Spleen (tissue), 11 donors: ENCODE data around the gene SLC16A10. TPM values are rescaled to one million over a fixed set of nuclear protein-coding genes. Genes with fewer than 3 reads are reported as not detected.

Experiments
- DNase-seq: peaks from one replicate; pipeline ENCODE4 v3.0.0-alpha.2; 2020
- H3K27ac ChIP-seq, 8 donors: fragments of 200-600 bp; sonication (generic) in 7 of 8; 1 replicate in 4 of 8; 2 replicates in 4 of 8; pipeline versions ENCODE4 v1.5.0 to v1.8.0; 2016 to 2021; ENCODE audit warnings: inconsistent platforms in 4 of 8, mild to moderate bottlenecking in 4 of 8, moderate library complexity in 1 of 8
- H3K27me3 ChIP-seq, 7 donors: fragments of 200-600 bp; sonication (generic) in 6 of 7; replicated peaks in 1 of 7; 1 replicate in 4 of 7; 2 replicates in 3 of 7; pipeline versions ENCODE4 v1.5.0 to v1.8.0; 2016 to 2021; ENCODE audit warnings: inconsistent platforms in 3 of 7, mild to moderate bottlenecking in 1 of 7
- H3K36me3 ChIP-seq, 6 donors: fragments of 200-600 bp; sonication (generic) in 5 of 6; 1 replicate in 4 of 6; 2 replicates in 2 of 6; pipeline versions ENCODE4 v1.5.0 to v1.8.0; 2016 to 2021; ENCODE audit warnings: inconsistent platforms in 2 of 6
- H3K4me1 ChIP-seq, 6 donors: fragments of 200-600 bp; sonication (generic) in 5 of 6; 1 replicate in 3 of 6; 2 replicates in 3 of 6; pipeline versions ENCODE4 v1.5.0 to v1.8.0; 2016 to 2021; ENCODE audit warnings: inconsistent platforms in 3 of 6
- H3K4me3 ChIP-seq, 8 donors: fragments of 200-600 bp; sonication (generic) in 7 of 8; 1 replicate in 4 of 8; 2 replicates in 4 of 8; pipeline versions ENCODE4 v1.5.0 to v1.8.0; 2016 to 2021; ENCODE audit warnings: inconsistent platforms in 4 of 8, mild to moderate bottlenecking in 4 of 8, moderate library complexity in 2 of 8
- H3K9me3 ChIP-seq, 8 donors: fragments of 200-600 bp; sonication (generic) in 7 of 8; 1 replicate in 4 of 8; 2 replicates in 4 of 8; pipeline versions ENCODE4 v1.5.0 to v1.8.0; 2016 to 2021; ENCODE audit warnings: inconsistent platforms in 4 of 8
- CTCF ChIP-seq, 11 experiments: fragments of 200-600 bp in 7 of 11; fragments of 450-650 bp in 4 of 11; sonication (generic) in 4 of 11; IDR thresholded peaks in 8 of 11; conservative IDR thresholded peaks in 3 of 11; 1 replicate in 7 of 11; 2 replicates in 4 of 11; pipeline versions ENCODE4 v1.4.0 to v1.8.0; 2016 to 2021; ENCODE audit warnings: antibody characterized with exemption in 11 of 11, inconsistent platforms in 4 of 11, mild to moderate bottlenecking in 1 of 11
- POLR2A ChIP-seq, 3 donors: fragments of 450-650 bp; IDR thresholded peaks; one replicate each; pipeline ENCODE4 v1.5.1; 2017; ENCODE audit warnings: antibody characterized with exemption in 3 of 3, mild to moderate bottlenecking in 1 of 3
- POLR2AphosphoS5 ChIP-seq, 3 donors: sonication (generic); formaldehyde crosslinking; IDR thresholded peaks; one replicate each; pipeline ENCODE4 v1.5.1; 2017; ENCODE audit warnings: antibody characterized with exemption in 3 of 3
- WGBS, 5 donors: extraction: QIAGEN DNeasy Blood & Tissue Kit in 3 of 5; methylation state at CpG; one replicate each; pipeline versions ENCODE4 v1.1.5 to v1.1.7; 2013 to 2018; 5-methylcytosine and 5-hydroxymethylcytosine counted together
- intact Hi-C: fragments of 100-400 bp; cut with DNase I; formaldehyde crosslinking; loops from one replicate; pipeline ENCODE4 v1.15.0; 2023; ENCODE audit warnings: low total_unique reads
- polyA plus RNA-seq, 3 donors: library from polyadenylated mRNA; stranded (reverse); fragments of 200-250 nt; gene quantifications; one replicate each; pipeline ENCODE4 v1.2.1, GENCODE V29; 2013
- total RNA-seq, 7 donors: library from RNA; depleted of rRNA in 3 of 7; stranded (reverse); fragments of >200 nt in 3 of 7; fragmentation: NEBNext Ultra II Directional in 4 of 7; extraction: Animal tissue kit (Norgen Biotek cat#: 25700) in 4 of 7; gene quantifications; one replicate each; pipeline versions ENCODE4 v1.1.0 to v1.2.1, GENCODE V29; 2016 to 2021
- donor health status: healthy with polysubstance abuse.
- donor health status: DM: no; HTN: no; CAD: no; lungs with moderate emphysema.
- donor health status: DM: no; HTN: no; CAD: no.
- donor health status: Bipolar disorder and iron deficiency.
- donor health status: healthy.
- donor health status: DM: no; HTN: no; CAD: no.
- donor health status: DM: yes; HTN: yes; CAD: no.

Gene SLC16A10
- total and polyA plus RNA-seq, 10 donors: 0.24 to 19.9 (median 5.6) TPM

DNA sequence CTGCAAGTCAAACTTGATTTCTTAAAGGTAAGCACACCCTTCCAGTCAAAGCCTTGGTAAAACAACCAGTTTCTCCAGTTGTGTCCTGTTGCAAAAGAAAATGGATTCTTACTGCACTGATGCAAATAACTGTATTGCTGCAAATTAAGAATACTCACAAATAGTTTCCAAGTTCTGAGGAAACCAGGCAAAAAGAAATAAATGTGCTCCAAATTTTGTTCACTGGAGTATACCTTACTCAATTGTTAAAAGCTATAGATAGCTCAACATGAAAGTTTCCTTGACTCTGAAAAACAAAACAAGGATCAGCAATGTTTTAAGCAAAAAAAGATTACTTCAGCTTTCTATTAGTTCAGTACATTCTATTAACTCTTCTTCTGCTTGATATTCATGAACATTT, 75.2 kb downstream of the SLC16A10 start:
- H3K4me1 ChIP-seq: no peaks in the 10 kb centered on the region
- intact Hi-C loops: no loop called here
- no peaks in the 10 kb centered on the region for H3K27me3 ChIP-seq
- H3K27ac ChIP-seq: no peak overlapping the region
- peaks cover 0 to 31% (median 23%) of the 10 kb centered on the region in 8 donors for H3K9me3 ChIP-seq
- H3K4me3 ChIP-seq: no peak overlapping the region
- DNase-seq: no peak
- no peaks in the 10 kb centered on the region for H3K36me3 ChIP-seq
- TF ChIP-seq POLR2AphosphoS5 (IDR thresholded peaks at IDR 0.05): no peak
- TF ChIP-seq CTCF (IDR thresholded peaks at IDR 0.05 in 8 of 11, conservative IDR thresholded peaks at IDR 0.05 in 3 of 11): no peak
- no peak for TF ChIP-seq POLR2A (IDR thresholded peaks at IDR 0.05)

DNA sequence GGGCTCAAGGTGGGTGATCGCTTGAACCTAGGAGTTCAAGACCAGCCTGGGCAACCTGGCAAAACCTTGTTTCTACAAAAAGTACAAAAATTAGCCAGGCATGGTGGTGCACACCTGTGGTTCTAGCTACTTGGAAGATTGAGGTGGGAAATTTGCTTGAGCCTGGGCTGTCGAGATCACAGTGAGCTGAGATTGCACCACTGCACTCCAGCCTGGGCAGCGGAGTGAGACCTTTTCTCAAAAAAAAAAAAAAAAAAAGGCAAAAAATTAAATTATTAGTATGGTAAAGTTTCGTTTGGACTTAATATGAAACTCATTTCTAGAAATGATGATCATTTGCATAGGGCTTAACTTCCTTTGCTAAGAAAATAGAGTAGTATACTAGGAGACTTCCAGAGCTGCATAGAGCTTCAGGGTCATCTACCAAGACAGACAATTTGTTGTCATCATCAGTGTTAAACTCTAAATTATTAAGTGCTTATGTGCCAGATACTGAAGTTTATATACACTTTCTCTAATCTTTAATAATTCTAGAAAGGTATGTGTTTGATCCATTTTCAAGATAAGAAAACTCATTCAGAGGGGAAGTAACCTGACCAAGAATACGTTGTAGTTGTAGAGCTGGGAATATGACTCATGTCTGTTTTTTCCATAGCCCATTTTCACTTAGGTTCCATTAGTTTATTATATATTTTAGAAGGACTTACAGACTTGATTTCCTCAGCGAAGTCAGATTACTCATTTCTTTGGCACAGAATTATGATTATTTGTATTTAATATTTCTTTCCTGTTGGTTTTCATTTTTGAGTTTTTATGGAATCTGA, 84.5 kb downstream of the SLC16A10 start:
- H3K27ac ChIP-seq: no peak overlapping the region
- no peaks in the 10 kb centered on the region for H3K36me3 ChIP-seq
- H3K4me3 ChIP-seq: no peak overlapping the region
- H3K4me1 ChIP-seq: peaks cover 0 to 10% (median 0%) of the 10 kb centered on the region in 6 donors
- H3K9me3 ChIP-seq: no peaks in the 10 kb centered on the region
- intact Hi-C loops: no loop called here
- WGBS, 5 donors: 69 to 75% (median 72%) methylated on average over 6 of the region's 6 CpGs
- TF ChIP-seq POLR2AphosphoS5 (IDR thresholded peaks at IDR 0.05) (no peak), POLR2A (IDR thresholded peaks at IDR 0.05) (no peak), CTCF (IDR thresholded peaks at IDR 0.05 in 8 of 11, conservative IDR thresholded peaks at IDR 0.05 in 3 of 11) (no peak)
- H3K27me3 ChIP-seq: no peaks in the 10 kb centered on the region
- DNase-seq: no peak

- no peak for DNase-seq
- Histone ChIP-seq H3K27ac (no peak overlapping the region), H3K36me3 (no peaks in the 10 kb centered on the region), H3K9me3 (no peaks in the 10 kb centered on the region), H3K27me3 (no peaks in the 10 kb centered on the region), H3K4me3 (no peak overlapping the region), H3K4me1 (peaks cover 0 to 10% (median 0%) of the 10 kb centered on the region in 6 donors)
- TF ChIP-seq POLR2A (IDR thresholded peaks at IDR 0.05) (no peak), CTCF (IDR thresholded peaks at IDR 0.05 in 8 of 11, conservative IDR thresholded peaks at IDR 0.05 in 3 of 11) (no peak), POLR2AphosphoS5 (IDR thresholded peaks at IDR 0.05) (no peak)
- WGBS, 5 donors: 76 to 93% (median 85%) methylated on average over 4 of the region's 4 CpGs
- intact Hi-C loops: no loop called here
Measured at GRCh38 chr6:111172563-111172962, 85.3 kb downstream of the SLC16A10 start.

GRCh38 chr6:111173341-111173740, 86.0 kb downstream of the SLC16A10 start:
- no peaks in the 10 kb centered on the region for H3K9me3 ChIP-seq
- intact Hi-C loops: no loop called here
- no peaks in the 10 kb centered on the region for H3K27me3 ChIP-seq
- no peak for DNase-seq
- no peak overlapping the region for H3K4me3 ChIP-seq
- TF ChIP-seq POLR2A (IDR thresholded peaks at IDR 0.05) (no peak), CTCF (IDR thresholded peaks at IDR 0.05 in 8 of 11, conservative IDR thresholded peaks at IDR 0.05 in 3 of 11) (no peak), POLR2AphosphoS5 (IDR thresholded peaks at IDR 0.05) (no peak)
- peaks cover 0 to 10% (median 0%) of the 10 kb centered on the region in 6 donors for H3K4me1 ChIP-seq
- H3K36me3 ChIP-seq: no peaks in the 10 kb centered on the region
- H3K27ac ChIP-seq: no peak overlapping the region
- WGBS, 5 donors: 72 to 100% (median 85%) methylated on average over 2 of the region's 2 CpGs
